WTC11 (cell line): ENCODE data around the gene SHISAL1. TPM values are rescaled to one million over a fixed set of nuclear protein-coding genes. Genes with fewer than 3 reads are reported as not detected.

Source experiments
- ATAC-seq: fragments of 200-7000 bp; cut with Tn5 transposase; 2 replicates; pipeline ENCODE4 v1.10.0; 2021; ENCODE audit warnings: mild to moderate bottlenecking, moderate library complexity
- CTCF ChIA-PET: fragments of 300-600 bp; sonication (Branson Sonifier 250); formaldehyde crosslinking; loops from one replicate; lab custom pipeline; 2021; ENCODE audit warnings: antibody characterized with exemption; lab: Charles Lee
- POLR2A ChIA-PET: fragments of 350-600 bp; sonication (Branson Sonifier 250); formaldehyde crosslinking; loops from one replicate; lab custom pipeline; 2021; ENCODE audit warnings: antibody characterized with exemption; lab: Charles Lee
- DNase-seq: peaks from one replicate; pipeline ENCODE4 v3.0.0; 2021; ENCODE audit warnings: low spot score
- H3K27ac Mint-ChIP-seq: 2 replicates; pipeline ENCODE4 v1.8.0; 2021; ENCODE audit warnings: mixed read lengths
- H3K27me3 Mint-ChIP-seq: 2 replicates; pipeline ENCODE4 v1.8.0; 2021; ENCODE audit warnings: low read depth, mild to moderate bottlenecking, moderate library complexity, mixed read lengths
- H3K36me3 Mint-ChIP-seq: 2 replicates; pipeline ENCODE4 v1.8.0; 2021; ENCODE audit warnings: mixed read lengths
- H3K4me1 Mint-ChIP-seq: 2 replicates; pipeline ENCODE4 v1.8.0; 2022; ENCODE audit warnings: mixed read lengths
- H3K4me3 Mint-ChIP-seq: 2 replicates; pipeline ENCODE4 v1.8.0; 2021; ENCODE audit warnings: mild to moderate bottlenecking, moderate library complexity, mixed read lengths
- H3K9me3 Mint-ChIP-seq: 2 replicates; pipeline ENCODE4 v1.8.0; 2021; ENCODE audit warnings: mixed read lengths
- ATF1 ChIP-seq: sonication (generic); formaldehyde crosslinking; IDR thresholded peaks from 2 replicates; pipeline ENCODE4 v1.8.1; 2023; ENCODE audit warnings: mild to moderate bottlenecking, moderate library complexity, missing genetic modification reagents
- CREB1 ChIP-seq: sonication (generic); formaldehyde crosslinking; IDR thresholded peaks from 2 replicates; pipeline ENCODE4 v1.8.0; 2023; ENCODE audit warnings: mild to moderate bottlenecking, missing genetic modification reagents
- ERG ChIP-seq: fragments of 250-450 bp; sonication (Bioruptor Pico); IDR thresholded peaks from 2 replicates; pipeline ENCODE4 v1.8.0; 2021; ENCODE audit warnings: mild to moderate bottlenecking
- ESRRA ChIP-seq: sonication (generic); formaldehyde crosslinking; IDR thresholded peaks from 2 replicates; pipeline ENCODE4 v1.8.1; 2022; ENCODE audit warnings: mild to moderate bottlenecking, missing genetic modification reagents, borderline replicate concordance
- NFATC4 ChIP-seq: fragments of 250-450 bp; sonication (Bioruptor Pico); IDR thresholded peaks from 2 replicates; pipeline ENCODE4 v1.9.0; 2021; ENCODE audit warnings: mild to moderate bottlenecking
- NFE2L1 ChIP-seq: sonication (generic); formaldehyde crosslinking; IDR thresholded peaks from 2 replicates; pipeline ENCODE4 v1.8.1; 2023; ENCODE audit warnings: missing genetic modification reagents
- NFYB ChIP-seq: sonication (generic); formaldehyde crosslinking; conservative IDR thresholded peaks from 2 replicates; pipeline ENCODE4 v1.8.0; 2022; ENCODE audit warnings: low read depth, missing genetic modification reagents
- NR1H2 ChIP-seq: sonication (generic); formaldehyde crosslinking; IDR thresholded peaks from 2 replicates; pipeline ENCODE4 v1.9.0; 2021; ENCODE audit warnings: mild to moderate bottlenecking, moderate library complexity, missing genetic modification reagents
- RELA ChIP-seq: sonication (generic); formaldehyde crosslinking; IDR thresholded peaks from 2 replicates; pipeline ENCODE4 v1.8.1; 2022; ENCODE audit warnings: missing genetic modification reagents, mild to moderate bottlenecking, borderline replicate concordance
- ZNF232 ChIP-seq: sonication (generic); formaldehyde crosslinking; IDR thresholded peaks from 2 replicates; pipeline ENCODE4 v1.8.0; 2022; ENCODE audit warnings: mild to moderate bottlenecking, missing genetic modification reagents
- ZNF396 ChIP-seq: fragments of 250-450 bp; sonication (Bioruptor Pico); IDR thresholded peaks from 2 replicates; pipeline ENCODE4 v1.8.0; 2021; ENCODE audit warnings: mild to moderate bottlenecking, moderate library complexity, borderline replicate concordance
- ZNF416 ChIP-seq: fragments of 250-450 bp; sonication (Bioruptor Pico); IDR thresholded peaks from 2 replicates; pipeline ENCODE4 v1.9.0; 2021; ENCODE audit warnings: mild to moderate bottlenecking, inconsistent platforms
- ZNF671 ChIP-seq: fragments of 250-450 bp; sonication (Bioruptor Pico); IDR thresholded peaks from 2 replicates; pipeline ENCODE4 v1.8.0; 2021; ENCODE audit warnings: mild to moderate bottlenecking
- total RNA-seq: library from RNA; stranded (reverse); gene quantifications from 3 replicates; pipeline ENCODE4 v1.2.3, GENCODE V29; 2021
- TF ChIP-seq, protein P1 (sequence below): fragments of 250-450 bp; sonication (Bioruptor Pico); IDR thresholded peaks from 2 replicates; pipeline ENCODE4 v2.1.2; 2022; ENCODE audit warnings: mild to moderate bottlenecking, moderate library complexity
- TF ChIP-seq, protein P2 (sequence below): sonication (generic); formaldehyde crosslinking; IDR thresholded peaks from 2 replicates; pipeline ENCODE4 v1.8.0; 2023; ENCODE audit warnings: missing genetic modification reagents
- TF ChIP-seq, protein P3 (sequence below): fragments of 250-450 bp; sonication (Bioruptor Pico); IDR thresholded peaks from 2 replicates; pipeline ENCODE4 v1.9.0; 2021; ENCODE audit warnings: mild to moderate bottlenecking, borderline replicate concordance

SHISAL1 gene
- total RNA-seq, 1 experiment from 2014 or later, result 2.7 TPM

- Mint-ChIP-seq H3K27me3 (peaks cover 18% of the 10 kb centered on the region), H3K9me3 (no peaks in the 10 kb centered on the region), H3K4me3 (no peak overlapping the region), H3K4me1 (peaks cover 13% of the 10 kb centered on the region), H3K36me3 (no peaks in the 10 kb centered on the region), H3K27ac (no peak overlapping the region)
- ATAC-seq (no peak), DNase-seq (no peak)
- ChIA-PET CTCF (no interaction called here), POLR2A (no interaction called here)
- TF ChIP-seq NFYB (CRISPR knock-in tag) (no peak), NFATC4 (CRISPR knock-in tag) (no peak), ATF1 (CRISPR knock-in tag) (no peak), ZNF671 (CRISPR knock-in tag) (no peak), ZNF396 (CRISPR knock-in tag) (no peak), NR1H2 (CRISPR knock-in tag) (no peak), RELA (no peak), ZNF416 (CRISPR knock-in tag) (no peak), CREB1 (CRISPR knock-in tag) (no peak), ESRRA (CRISPR knock-in tag) (no peak), ZNF232 (CRISPR knock-in tag) (no peak), ERG (CRISPR knock-in tag) (no peak)
- TF ChIP-seq, protein P1, sequence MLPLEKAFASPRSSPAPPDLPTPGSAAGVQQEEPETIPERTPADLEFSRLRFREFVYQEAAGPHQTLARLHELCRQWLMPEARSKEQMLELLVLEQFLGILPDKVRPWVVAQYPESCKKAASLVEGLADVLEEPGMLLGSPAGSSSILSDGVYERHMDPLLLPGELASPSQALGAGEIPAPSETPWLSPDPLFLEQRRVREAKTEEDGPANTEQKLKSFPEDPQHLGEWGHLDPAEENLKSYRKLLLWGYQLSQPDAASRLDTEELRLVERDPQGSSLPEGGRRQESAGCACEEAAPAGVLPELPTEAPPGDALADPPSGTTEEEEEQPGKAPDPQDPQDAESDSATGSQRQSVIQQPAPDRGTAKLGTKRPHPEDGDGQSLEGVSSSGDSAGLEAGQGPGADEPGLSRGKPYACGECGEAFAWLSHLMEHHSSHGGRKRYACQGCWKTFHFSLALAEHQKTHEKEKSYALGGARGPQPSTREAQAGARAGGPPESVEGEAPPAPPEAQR (CRISPR knock-in tag), result no peak
- TF ChIP-seq, protein P2, sequence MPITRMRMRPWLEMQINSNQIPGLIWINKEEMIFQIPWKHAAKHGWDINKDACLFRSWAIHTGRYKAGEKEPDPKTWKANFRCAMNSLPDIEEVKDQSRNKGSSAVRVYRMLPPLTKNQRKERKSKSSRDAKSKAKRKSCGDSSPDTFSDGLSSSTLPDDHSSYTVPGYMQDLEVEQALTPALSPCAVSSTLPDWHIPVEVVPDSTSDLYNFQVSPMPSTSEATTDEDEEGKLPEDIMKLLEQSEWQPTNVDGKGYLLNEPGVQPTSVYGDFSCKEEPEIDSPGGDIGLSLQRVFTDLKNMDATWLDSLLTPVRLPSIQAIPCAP (CRISPR knock-in tag), result no peak
- TF ChIP-seq, protein P3, sequence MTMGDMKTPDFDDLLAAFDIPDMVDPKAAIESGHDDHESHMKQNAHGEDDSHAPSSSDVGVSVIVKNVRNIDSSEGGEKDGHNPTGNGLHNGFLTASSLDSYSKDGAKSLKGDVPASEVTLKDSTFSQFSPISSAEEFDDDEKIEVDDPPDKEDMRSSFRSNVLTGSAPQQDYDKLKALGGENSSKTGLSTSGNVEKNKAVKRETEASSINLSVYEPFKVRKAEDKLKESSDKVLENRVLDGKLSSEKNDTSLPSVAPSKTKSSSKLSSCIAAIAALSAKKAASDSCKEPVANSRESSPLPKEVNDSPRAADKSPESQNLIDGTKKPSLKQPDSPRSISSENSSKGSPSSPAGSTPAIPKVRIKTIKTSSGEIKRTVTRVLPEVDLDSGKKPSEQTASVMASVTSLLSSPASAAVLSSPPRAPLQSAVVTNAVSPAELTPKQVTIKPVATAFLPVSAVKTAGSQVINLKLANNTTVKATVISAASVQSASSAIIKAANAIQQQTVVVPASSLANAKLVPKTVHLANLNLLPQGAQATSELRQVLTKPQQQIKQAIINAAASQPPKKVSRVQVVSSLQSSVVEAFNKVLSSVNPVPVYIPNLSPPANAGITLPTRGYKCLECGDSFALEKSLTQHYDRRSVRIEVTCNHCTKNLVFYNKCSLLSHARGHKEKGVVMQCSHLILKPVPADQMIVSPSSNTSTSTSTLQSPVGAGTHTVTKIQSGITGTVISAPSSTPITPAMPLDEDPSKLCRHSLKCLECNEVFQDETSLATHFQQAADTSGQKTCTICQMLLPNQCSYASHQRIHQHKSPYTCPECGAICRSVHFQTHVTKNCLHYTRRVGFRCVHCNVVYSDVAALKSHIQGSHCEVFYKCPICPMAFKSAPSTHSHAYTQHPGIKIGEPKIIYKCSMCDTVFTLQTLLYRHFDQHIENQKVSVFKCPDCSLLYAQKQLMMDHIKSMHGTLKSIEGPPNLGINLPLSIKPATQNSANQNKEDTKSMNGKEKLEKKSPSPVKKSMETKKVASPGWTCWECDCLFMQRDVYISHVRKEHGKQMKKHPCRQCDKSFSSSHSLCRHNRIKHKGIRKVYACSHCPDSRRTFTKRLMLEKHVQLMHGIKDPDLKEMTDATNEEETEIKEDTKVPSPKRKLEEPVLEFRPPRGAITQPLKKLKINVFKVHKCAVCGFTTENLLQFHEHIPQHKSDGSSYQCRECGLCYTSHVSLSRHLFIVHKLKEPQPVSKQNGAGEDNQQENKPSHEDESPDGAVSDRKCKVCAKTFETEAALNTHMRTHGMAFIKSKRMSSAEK (CRISPR knock-in tag), result no peak
Measured at GRCh38 chr22:44335066-44335839, 22.5 kb upstream of the SHISAL1 start.

- ATAC-seq (no peak), DNase-seq (no peak)
- CTCF ChIA-PET, result interaction anchor here (1.4 to 1.9 kb wide), 2 partner anchors 35 to 248 kb away, joined by 3 to 4 read pairs; no protein-coding TSS in a partner anchor
- Mint-ChIP-seq H3K27me3 (peaks cover 30% of the 10 kb centered on the region), H3K4me1 (peaks cover 21% of the 10 kb centered on the region)
- TF ChIP-seq, protein P2 (CRISPR knock-in tag), result no peak
- peak; percentile 38; the same call in 1 of the 2 replicates for TF ChIP-seq NFE2L1 (CRISPR knock-in tag)
- TF ChIP-seq, all 79 proteins: peak for 1
- Mint-ChIP-seq H3K27ac (no peak overlapping the region), H3K36me3 (no peaks in the 10 kb centered on the region), H3K9me3 (no peaks in the 10 kb centered on the region), H3K4me3 (no peak overlapping the region)
- POLR2A ChIA-PET, result no interaction called here
Measured at GRCh38 chr22:44333847-44334635, 21.3 kb upstream of the SHISAL1 start.
